AG04449 (cell line): ENCODE data around the gene PDE4D.

Experiments used
- CTCF ChIA-PET: fragments of 350-600 bp; formaldehyde crosslinking; extraction: SDS; loops from one replicate; lab custom pipeline; 2021; ENCODE audit warnings: antibody characterized with exemption; lab: Yijun Ruan, JAX
- POLR2A ChIA-PET: fragments of 400-600, 350-600 bp; formaldehyde crosslinking; extraction: SDS; loops from one replicate; lab custom pipeline; 2020; ENCODE audit warnings: antibody characterized with exemption, inconsistent platforms; lab: Yijun Ruan, JAX
- DNase-seq: peaks from one replicate; pipeline ENCODE4 v3.0.0-alpha.2; 2010; ENCODE audit warnings: low read depth, low spot score
- H3K4me3 ChIP-seq: 2 replicates; pipeline ENCODE4 v1.5.1; 2011; ENCODE audit warnings: low read depth, mild to moderate bottlenecking, control low read depth, low read length
- CTCF ChIP-seq: IDR thresholded peaks from one replicate; pipeline ENCODE4 v1.5.1; 2011; ENCODE audit warnings: mild to moderate bottlenecking, moderate library complexity, low read length, control low read depth, inconsistent platforms; ENCODE audit not compliant: insufficient read depth; ENCODE audit errors: missing control alignments

Gene PDE4D

DNA sequence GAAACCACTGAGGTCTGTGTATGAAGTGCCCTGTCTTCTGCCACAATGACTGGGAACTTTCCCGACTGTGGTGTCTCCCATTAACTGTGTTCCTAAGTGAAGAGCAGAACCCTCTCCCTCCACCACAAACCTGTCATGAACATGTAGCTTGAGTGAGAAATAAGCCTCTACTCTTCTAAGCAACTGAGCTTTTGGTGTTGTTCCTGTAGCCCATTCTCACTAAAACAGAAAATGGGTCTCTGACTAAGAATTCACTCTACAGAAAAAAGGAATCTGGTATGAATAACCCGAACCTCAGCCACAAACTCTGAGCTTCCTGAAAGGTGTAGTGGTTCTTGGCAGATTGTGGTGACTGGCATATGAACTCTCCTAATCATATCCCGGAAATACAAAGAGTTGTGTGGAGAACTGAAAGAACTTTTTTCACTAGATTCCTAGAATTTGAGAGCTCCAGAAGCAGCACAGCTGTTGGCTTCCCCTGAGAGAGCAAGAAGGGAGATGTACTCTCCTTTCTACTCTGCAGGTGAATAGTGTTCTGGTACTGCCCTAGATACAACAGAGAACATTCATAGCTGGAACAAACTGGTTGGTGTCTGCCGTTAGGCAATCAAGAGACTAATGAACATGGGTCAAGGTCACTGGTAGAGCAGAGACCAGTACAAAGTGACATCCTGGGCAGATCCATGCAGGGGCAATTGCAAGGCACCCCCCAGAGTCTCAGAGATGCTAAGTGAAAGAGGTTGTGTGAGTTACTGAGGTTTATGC, 283.8 kb downstream of the PDE4D start:
- no peak overlapping the region for H3K4me3 ChIP-seq
- DNase-seq: no peak
- CTCF ChIA-PET: no interaction called here
- POLR2A ChIA-PET: no interaction called here
- no peak for TF ChIP-seq CTCF

- no peak for DNase-seq
- ChIA-PET POLR2A (no interaction called here), CTCF (no interaction called here)
- no peak overlapping the region for H3K4me3 ChIP-seq
- TF ChIP-seq CTCF: no peak
Measured at GRCh38 chr5:59608745-59609144, 284.8 kb downstream of the PDE4D start.

DNA sequence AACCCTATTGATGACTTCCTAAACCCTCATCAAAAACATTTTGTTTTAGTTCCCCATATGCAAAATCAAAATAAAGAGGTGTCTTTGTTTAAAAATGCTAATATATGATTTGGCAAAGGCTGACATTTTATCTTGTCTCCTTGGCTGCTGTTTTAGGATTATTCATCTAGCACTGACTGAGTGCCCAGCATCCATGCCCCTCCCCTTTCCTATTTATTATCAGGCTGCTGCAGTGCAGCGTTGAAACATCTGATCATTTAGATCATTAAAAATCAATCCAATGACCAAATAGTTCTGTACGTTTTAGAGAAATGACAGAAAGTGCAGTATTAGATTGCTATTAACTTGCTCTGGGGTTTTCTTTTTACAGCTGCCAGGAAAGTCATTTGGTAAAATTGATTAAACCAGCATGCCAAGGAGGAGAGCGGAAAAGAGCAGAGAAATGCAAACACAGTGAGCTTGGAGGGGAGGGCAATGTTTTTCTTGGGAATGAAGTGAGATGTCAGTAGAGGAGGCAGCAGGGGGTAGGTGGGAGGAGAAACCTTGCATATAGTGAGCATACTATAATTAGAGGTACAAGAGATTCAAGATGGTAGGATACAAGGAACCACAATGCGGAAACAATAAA, 286.3 kb downstream of the PDE4D start:
- no peak overlapping the region for H3K4me3 ChIP-seq
- CTCF ChIA-PET: interaction anchor here (0.9 kb wide), 1 partner anchor 66 kb away, joined by 3 read pairs; no protein-coding TSS in a partner anchor
- DNase-seq: no peak
- POLR2A ChIA-PET: no interaction called here
- no peak for TF ChIP-seq CTCF

DNA sequence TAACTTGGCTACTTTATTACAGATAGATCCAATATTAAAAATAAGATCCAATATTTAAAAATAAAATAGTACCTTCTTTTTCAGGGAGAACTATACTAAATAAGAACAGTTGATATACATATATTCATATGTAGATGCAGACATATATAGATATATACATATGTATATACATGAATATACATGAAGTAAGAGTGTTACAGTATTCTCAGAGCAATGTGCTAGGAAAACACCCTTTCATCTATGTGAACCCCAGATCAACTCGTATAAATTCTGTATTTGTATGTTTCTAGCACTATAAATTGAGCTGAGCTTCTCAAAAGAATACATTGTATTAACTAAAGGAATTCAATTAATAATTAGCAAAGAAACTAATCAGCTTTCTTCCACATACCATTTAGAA, 287.6 kb downstream of the PDE4D start:
- TF ChIP-seq CTCF: no peak
- ChIA-PET POLR2A (no interaction called here), CTCF (no interaction called here)
- no peak for DNase-seq
- no peak overlapping the region for H3K4me3 ChIP-seq

DNA sequence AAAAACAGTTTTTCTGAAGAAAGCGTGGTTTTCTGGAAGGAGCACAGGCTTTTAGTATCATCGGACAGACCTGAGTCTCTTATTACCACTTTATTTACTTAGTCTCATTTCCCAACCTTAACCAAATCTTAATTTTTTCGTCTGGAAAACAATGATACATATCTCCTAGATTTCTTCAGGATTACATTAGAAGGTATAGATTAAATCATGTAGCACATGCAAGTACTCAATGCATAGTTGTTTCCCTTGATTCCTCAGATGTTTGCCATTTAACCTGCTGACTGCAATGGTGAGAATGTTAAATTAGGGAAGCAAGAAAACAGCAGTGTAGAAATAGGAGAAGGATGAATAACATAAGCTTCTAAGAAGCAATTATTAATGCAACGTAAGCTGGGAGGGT, 289.4 kb downstream of the PDE4D start:
- TF ChIP-seq CTCF: no peak
- CTCF ChIA-PET: interaction anchor here (1.3 kb wide), 1 partner anchor 10 kb away, joined by 4 read pairs; no protein-coding TSS in a partner anchor
- DNase-seq: no peak
- no peak overlapping the region for H3K4me3 ChIP-seq
- POLR2A ChIA-PET: no interaction called here

GRCh38 chr5:59600998-59601397, 292.5 kb downstream of the PDE4D start:
- ChIA-PET CTCF (interaction anchor here (0.6 kb wide), 1 partner anchor 42 kb away, joined by 3 read pairs; no protein-coding TSS in a partner anchor), POLR2A (no interaction called here)
- no peak overlapping the region for H3K4me3 ChIP-seq
- TF ChIP-seq CTCF: no peak
- DNase-seq: no peak
